CD4-positive, alpha-beta T cell treated with Interleukin-15 for 4 hours (primary cell): ENCODE results near the gene SZT2.

Experiments
- DNase-seq: peaks from one replicate; pipeline ENCODE4 v3.0.0-alpha.2; 2020; ENCODE audit warnings: low spot score

The SZT2 gene

DNA sequence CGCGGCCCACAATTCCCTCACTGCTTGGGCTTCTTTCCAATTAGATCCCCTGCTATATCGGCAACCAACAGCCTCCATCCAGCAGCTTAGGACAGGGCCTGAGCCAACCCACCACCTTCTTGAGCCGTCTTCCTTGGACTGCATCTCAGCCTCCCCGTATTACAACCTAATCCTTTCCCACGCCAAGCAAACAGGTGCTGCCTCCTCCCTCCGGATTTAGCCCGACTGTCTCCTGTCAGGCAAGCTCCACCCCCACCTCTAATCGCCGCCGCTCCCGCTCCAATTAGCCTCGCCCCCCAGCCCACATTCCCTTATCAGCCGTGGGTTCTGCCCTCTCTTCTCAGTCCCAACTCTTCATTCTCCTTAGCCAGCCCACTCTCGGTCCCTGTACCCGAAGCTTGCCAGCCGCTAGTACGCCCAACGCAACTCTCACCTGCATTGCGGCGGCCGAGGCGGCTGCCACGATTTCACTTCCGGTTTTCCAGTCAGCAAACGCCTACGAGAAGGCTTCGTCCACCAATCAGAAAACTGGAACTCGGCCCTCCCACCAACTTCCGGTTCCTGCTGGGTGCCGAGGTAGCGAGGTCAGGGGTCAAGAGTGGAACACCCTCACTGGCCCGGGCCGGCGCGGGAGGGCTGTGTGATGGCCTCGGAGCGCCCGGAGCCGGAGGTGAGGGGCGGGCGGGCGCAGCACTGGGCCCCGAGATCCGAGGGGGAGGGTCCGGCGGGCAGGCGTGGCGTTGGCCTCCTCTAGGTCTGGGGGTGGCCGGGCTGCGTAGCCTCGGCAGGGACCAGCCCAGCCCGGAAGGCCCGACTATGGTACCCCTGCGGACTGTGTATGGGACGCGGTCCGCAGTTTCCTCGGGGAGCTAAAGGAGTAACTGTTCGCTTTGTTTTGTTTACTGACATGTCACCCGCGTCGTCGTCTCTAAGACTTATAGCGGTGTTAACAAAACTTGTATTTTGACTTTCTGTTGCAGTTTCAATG lies at the start of gene SZT2, which contains the start of gene MED8:
SZT2 (plus strand) TSS at position 574 of the 988 bp plus-strand sequence; CDS start at position 644, 70 bp downstream.
MED8 (minus strand) TSS at position 475 of the 988 bp plus-strand sequence; CDS start at position 439, 36 bp downstream.
- peak; percentile 94 for DNase-seq

DNA sequence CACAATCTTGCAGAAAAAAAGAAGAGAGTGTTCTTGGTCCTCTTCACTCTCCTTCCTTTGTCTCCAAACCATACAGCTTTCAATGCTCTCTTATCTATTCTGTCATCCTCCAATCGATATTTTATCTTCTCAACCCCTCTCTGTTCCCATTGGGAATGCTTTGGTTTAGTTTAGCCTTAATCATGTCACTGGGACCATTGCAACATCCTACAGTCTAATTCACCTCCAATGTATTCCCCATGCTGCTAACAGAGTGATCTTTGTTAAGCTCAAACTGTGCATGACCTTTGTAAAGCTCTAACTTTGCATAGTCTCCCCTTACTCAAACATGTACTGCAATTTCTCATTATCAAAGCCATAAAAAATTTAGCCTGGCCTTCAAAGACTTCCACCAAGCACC lies 49.1 kb upstream of the SZT2 start:
- DNase-seq, result no peak

DNA sequence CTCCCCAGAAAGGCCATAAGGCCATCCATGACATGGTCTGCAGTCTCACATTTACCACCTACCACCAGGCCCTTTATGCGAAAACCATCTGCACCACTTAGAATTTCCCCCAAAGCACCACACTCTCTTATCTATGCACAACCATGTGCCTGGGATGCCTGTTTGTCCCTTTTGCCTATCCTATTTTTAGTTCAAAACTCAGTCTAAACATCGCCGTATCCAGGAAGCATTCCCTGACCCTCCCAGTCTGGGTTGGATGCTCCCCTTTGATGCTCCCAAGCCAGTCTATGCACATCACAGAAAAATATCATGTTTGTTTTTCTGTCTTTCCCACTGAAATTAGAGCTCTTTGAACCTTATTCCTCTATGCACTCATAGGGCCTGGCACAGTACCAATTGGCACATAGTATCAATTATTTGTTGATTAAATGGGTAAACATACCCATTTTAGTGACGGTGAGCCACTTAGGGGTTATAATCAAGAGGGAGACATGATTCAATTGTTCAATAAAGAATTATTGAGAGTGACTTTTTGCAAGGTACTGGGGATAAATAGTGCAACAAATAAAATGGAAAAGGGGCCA lies 45.3 kb upstream of the SZT2 start:
- DNase-seq, result no peak

DNA sequence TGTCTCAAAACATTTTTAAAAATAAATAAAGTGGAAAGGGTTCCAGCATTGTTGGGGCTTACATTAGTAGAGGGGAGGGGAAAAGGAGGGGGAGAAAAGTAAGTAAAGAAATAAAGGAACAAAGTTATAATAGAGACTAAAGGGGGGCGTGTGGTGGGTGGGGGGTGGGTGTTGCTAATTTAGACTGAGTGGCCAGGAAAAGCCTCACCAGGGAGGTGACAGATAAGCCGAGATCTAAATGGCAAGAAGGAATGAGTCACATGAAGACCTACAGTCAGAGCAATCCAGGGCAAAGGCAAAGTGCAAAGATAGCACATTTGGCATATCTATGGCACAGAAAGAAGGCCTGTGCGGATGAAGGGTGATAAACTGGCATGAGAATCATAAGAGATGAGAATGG lies 44.6 kb upstream of the SZT2 start:
- DNase-seq, result no peak

DNA sequence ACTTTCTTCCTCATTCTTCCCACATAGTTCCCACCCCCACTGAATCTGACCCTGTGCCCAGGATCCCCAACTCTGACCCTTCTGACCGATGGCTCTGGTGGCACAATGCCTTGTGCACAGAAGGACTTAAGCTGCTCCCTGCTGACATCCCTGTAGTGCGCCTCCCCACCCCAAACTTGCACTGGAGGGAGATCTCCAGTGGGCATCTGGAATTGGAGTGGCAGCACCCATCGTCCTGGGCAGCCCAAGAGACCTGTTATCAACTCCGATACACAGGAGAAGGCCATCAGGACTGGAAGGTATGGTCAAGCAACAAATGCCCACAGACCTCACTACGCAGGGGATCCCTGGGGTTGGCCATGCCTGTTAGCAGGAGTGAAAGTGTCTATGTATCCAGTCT lies 43.1 kb upstream of the SZT2 start:
- DNase-seq, result no peak

DNA sequence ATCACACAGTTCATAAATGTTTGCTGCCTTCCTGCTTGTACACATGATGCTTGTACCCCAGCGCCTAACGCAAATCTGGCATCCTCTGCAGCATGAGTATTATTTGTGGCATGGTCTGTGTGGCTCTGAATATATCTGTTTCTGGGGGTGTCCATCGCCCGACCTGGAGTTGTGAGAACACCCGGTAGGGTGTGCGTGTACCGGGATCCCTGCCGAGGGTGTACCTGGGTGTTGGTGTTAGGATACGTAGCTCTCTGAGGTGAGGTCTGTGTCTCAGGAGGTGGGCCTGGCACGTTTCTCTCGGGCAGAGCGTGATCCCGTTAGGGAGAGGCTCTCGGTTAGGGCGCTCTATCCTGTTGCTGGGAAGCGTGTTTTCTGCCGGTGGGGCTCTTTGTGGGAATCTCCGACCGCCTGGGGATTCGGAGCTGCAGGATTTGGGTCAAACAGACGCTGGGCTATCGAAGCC lies 41.3 kb upstream of the SZT2 start:
- DNase-seq, result no peak

DNA sequence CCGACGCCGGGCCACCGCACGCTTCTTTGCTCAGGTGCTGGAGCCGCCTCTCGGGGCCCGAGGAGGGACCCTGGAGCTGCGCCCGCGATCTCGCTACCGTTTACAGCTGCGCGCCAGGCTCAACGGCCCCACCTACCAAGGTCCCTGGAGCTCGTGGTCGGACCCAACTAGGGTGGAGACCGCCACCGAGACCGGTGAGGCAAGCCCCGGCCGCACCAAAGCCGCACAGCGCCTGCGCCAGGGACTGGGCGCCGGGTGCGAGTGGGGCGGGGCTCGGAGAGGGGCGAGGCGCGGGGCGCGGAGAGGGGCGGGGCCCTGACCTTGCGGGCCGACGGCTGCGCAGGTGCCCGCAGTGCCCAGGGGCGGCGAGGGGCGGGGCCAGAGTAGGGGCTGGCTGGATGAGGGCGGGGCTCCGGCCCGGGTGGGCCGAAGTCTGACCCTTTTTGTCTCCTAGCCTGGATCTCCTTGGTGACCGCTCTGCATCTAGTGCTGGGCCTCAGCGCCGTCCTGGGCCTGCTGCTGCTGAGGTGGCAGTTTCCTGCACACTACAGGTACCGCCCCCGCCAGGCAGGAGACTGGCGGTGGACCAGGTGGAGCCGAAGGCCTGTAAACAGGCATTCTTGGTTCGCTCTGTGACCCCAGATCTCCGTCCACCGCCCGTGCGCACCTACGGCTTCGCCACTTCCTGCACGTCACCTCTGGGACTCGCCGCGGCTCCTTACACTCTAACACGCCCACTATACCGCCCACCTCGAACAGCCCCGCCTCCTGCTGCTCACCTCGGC lies 40.7 kb upstream of the SZT2 start:
- peak; percentile 58 for DNase-seq

DNA sequence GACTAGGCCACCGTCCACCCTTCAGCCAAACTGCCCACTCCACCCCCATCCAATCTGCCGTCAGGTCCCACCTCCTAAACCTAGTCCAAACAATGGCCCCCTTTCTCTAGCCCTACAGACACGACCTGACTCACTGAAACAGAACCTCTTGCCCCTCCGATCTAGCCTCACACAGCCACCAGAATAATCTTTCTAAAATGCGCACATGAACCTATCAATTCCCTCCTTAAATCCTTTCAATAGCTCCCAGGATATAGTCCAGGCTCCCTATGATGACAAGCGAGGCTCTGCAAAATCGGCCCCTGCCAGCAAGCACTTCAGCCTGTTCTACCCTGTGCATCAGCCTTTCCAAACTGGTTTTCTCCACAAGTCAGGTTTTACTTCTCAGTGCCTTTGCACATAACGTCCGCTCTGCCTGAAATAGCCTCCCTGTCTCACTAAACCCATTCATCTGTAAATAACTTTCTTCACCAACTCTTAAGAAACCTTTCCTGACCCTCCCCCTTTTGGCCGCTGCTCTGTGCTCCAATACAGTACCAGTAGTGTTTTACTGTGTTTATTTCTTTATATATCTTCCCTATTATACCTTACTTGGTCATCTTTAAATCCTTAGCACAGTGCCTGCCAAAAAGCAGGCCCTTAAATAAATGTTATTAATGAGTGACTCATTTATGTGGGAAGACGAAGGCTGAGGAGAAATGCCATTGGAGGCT lies 39.9 kb upstream of the SZT2 start:
- no peak for DNase-seq

DNA sequence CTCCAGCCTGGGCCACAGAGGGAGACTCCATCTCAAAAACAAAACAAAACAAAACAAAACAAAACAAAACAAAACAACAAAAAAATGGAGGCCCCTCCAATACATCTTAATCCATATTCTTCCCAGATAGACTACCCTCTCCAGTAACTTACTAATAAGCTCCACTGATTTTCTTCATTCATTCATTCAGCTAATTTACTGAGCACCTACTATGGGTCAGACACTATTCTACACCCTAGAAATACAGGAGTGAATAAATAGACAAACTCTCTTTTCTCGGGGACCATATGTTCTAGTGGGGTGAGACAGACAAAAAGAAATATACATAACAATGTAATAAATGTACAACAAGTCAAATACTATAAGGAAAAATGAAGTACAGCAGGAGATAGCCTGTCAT lies 38.7 kb upstream of the SZT2 start:
- no peak for DNase-seq

DNA sequence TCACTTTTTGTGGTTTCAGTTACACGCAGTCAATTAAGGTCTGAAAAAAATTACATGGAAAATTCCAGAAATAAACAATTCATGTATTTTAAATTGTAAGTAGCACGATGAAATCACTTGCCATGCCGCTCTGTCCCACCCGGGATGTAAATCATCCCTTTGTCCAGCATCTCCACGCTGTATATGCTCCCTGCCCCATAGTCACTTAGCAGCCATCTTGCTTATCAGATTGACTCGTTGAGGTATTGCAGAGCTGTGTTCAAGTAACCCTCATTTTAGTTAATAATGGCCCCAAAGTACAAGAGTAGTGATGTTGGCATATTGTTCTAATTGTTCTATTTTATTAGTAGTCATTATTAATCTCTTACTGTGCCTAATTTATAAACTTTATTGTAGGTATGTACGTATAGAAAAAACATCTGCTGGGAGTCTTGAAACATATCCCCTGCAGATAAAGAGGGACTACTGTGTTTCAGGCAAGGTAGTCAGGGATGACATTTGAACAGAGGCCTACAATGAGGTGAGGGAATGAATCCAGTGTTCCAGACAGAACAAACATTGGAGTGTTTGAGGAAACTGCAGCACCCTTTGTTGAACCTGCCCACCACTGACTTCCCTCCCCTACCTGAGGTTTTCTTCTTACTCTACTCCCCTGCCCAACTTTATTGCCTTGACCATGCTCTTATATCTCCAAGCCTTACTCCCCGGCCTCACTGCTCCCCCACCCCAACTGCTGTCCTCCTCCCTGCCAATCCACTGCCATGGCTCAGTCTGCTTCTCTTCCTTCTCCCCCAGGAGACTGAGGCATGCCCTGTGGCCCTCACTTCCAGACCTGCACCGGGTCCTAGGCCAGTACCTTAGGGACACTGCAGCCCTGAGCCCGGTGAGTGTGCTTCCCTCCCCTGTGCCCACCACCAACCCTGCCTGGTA lies 38.0 kb upstream of the SZT2 start:
- DNase-seq, result no peak

DNA sequence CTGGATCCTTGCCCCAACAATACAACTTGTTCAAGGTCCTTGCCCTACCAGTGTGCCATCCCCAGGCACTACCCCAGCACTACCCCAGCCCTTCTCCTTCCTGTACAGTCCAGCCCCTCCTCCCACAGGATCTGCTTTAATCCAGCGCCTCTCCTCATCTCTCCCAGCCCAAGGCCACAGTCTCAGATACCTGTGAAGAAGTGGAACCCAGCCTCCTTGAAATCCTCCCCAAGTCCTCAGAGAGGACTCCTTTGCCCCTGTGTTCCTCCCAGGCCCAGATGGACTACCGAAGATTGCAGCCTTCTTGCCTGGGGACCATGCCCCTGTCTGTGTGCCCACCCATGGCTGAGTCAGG lies 37.4 kb upstream of the SZT2 start:
- DNase-seq, result no peak

DNA sequence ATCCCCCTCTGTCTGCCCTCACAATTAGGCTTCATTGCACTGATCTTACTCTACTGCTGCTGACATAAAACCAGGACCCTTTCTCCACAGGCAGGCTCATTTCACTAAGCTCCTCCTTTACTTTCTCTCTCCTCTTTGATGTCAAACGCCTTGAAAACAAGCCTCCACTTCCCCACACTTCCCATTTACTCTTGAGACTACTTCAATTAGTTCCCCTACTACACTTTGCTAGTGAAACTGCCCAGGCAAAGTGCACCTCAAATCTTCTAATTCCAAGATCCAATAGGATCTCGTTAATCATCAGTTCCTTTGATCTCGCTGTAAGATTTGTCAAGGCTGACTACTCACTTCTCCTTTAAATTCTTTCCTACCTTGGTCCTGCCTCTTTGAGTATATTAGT lies 36.8 kb upstream of the SZT2 start:
- no peak for DNase-seq

DNA sequence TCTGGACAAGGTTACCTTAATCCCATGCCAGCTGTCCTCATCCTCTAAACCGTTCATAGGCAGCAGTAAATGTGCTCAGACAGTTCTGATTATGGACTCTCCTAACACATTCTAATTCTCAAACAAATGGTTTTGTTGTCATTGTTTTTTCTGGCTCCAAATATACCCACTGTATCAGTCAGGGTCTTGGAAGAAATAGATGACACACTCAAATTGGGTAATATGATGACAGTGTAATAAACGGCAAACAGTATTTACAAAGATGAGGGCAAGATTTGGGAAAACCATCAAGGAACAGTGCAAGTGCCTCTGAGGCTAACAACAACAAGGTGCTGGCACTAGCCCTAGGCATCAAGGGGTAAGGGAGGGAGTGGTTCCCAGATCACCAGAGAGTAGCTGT lies 35.2 kb upstream of the SZT2 start:
- no peak for DNase-seq

DNA sequence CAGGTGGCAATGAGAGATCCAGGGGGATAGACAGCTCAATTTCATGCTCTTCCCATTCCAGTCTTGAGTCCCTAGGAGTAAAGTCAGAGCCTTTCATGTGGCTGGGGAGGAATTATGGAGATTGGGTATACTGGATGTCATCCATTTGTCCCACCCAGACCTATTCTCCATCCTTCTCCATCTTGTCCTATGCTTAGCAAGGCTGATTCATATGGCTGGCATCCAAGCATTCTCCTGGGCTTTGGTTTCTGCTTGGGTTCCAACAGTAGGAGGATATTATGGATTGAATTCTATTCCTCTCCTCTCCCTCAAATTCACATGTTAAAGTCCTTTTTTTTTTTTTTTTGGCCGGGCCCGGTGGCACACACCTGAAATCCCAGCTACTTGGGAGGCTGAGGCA lies 34.8 kb upstream of the SZT2 start:
- DNase-seq, result no peak

DNA sequence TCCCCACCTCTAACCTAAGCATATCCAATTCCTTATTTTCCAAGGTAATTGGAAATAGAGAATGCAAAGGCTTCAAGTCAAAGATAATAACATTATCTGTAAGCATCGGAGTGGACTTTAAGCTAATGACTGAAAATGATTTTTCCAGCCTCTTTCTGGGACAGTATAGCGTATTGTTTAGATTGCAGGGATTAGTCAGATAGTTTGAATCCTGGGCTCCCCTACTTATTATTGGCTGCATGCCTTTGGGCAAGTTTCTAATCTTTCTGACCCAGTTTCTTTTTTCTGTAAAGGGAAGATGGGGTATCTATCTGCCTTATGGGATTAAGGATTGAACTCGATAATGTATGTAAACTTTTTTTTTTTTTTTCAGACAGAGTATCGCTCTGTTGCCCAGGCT lies 32.4 kb upstream of the SZT2 start:
- DNase-seq, result no peak

DNA sequence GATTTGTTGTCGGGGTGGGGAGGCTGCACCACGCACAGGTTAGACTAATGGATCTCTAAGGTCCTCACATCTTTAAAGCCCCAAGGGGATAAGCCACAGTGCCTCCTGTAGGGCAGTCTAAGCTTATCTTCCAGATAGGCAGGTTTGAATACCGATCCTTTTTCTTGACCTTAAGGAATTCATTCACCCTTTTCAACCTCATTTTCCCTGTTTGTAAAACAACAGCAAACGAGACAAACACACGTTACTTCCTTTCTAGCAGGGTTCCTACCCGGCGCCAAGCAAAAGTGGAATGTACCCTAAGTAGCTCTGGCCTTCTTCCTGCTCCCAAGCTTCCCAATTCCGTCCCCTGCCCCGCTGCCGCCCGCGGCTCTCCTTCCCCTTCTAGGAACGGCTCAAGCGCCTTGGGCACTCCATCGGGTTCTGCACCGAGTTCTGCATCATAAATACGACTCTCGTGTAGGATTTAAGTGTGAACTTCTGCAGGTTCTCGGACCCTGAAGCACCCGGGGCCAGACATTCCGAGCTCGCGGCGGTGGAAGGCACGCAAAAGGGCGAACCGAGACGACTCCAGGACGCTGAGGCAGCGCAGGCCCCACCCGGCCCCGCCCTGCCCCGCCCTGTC lies 31.5 kb upstream of the SZT2 start:
- DNase-seq, result peak; percentile 12

DNA sequence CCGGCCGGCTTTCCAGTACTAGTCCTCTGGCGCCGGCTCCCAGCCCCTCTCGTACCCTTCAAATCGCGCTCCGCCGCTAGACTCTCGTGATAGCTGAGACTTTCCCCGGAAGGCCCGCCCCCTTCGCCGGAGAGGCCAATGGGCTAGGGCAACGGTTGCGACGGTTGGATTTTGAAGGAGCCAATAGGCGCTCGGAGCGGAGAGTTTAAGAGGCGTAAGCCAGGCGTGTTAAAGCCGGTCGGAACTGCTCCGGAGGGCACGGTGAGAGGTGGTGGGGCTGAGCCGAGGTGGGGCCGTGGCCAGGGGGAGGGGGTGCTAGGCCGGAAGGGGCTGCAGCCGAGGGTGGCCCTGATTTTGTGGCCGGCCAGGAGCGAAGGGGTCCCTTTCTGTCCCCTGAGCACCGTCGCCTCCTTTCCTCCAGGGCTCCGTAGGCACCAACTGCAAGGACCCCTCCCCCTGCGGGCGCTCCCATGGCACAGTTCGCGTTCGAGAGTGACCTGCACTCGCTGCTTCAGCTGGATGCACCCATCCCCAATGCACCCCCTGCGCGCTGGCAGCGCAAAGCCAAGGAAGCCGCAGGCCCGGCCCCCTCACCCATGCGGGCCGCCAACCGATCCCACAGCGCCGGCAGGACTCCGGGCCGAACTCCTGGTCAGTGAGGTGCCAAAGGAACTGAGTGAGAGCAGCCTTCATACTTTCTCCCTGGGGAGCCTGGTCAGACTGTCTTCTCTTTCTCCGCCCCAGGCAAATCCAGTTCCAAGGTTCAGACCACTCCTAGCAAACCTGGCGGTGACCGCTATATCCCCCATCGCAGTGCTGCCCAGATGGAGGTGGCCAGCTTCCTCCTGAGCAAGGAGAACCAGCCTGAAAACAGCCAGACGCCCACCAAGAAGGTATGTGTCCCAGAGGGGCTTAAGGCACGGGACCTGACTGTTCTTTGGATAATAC lies 30.7 kb upstream of the SZT2 start, which contains the start of gene CDC20:
CDC20 (plus strand) TSS at position 236 of the 948 bp plus-strand sequence; CDS start at position 471, 235 bp downstream.
- DNase-seq, result peak; percentile 97

DNA sequence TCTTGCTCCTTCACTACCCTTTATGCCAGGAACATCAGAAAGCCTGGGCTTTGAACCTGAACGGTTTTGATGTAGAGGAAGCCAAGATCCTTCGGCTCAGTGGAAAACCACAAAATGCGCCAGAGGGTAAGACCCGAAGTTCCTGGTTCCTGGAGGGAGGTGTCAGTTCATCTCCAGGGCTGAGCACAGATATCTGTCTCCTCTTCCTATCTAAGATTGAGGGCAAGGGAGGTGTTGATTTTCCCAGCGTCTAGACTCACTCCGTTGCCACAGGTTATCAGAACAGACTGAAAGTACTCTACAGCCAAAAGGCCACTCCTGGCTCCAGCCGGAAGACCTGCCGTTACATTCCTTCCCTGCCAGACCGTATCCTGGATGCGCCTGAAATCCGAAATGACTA lies 30.0 kb upstream of the SZT2 start:
- no peak for DNase-seq

DNA sequence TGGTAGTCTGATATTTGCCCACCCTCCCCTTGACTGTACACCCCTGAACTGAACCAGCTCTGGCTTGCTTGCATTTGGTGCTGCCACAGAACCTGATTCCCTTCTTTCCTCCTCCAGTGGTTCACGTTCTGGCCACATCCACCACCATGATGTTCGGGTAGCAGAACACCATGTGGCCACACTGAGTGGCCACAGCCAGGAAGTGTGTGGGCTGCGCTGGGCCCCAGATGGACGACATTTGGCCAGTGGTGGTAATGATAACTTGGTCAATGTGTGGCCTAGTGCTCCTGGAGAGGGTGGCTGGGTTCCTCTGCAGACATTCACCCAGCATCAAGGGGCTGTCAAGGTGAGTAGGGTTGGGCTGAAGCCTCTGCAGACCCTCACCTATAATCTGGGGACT lies 29.1 kb upstream of the SZT2 start:
- DNase-seq, result no peak
